Spleen (tissue), 11 donors: ENCODE measurements around the gene KRTAP3-1. TPM values are rescaled to one million over a fixed set of nuclear protein-coding genes. Genes with fewer than 3 reads are reported as not detected.

Source experiments
- DNase-seq: peaks from one replicate; pipeline ENCODE4 v3.0.0-alpha.2; 2020
- H3K27ac ChIP-seq, 8 donors: fragments of 200-600 bp; sonication (generic) in 7 of 8; 1 replicate in 4 of 8; 2 replicates in 4 of 8; pipeline versions ENCODE4 v1.5.0 to v1.8.0; 2016 to 2021; ENCODE audit warnings: inconsistent platforms in 4 of 8, mild to moderate bottlenecking in 4 of 8, moderate library complexity in 1 of 8
- H3K27me3 ChIP-seq, 7 donors: fragments of 200-600 bp; sonication (generic) in 6 of 7; replicated peaks in 1 of 7; 1 replicate in 4 of 7; 2 replicates in 3 of 7; pipeline versions ENCODE4 v1.5.0 to v1.8.0; 2016 to 2021; ENCODE audit warnings: inconsistent platforms in 3 of 7, mild to moderate bottlenecking in 1 of 7
- H3K36me3 ChIP-seq, 6 donors: fragments of 200-600 bp; sonication (generic) in 5 of 6; 1 replicate in 4 of 6; 2 replicates in 2 of 6; pipeline versions ENCODE4 v1.5.0 to v1.8.0; 2016 to 2021; ENCODE audit warnings: inconsistent platforms in 2 of 6
- H3K4me1 ChIP-seq, 6 donors: fragments of 200-600 bp; sonication (generic) in 5 of 6; 1 replicate in 3 of 6; 2 replicates in 3 of 6; pipeline versions ENCODE4 v1.5.0 to v1.8.0; 2016 to 2021; ENCODE audit warnings: inconsistent platforms in 3 of 6
- H3K4me3 ChIP-seq, 8 donors: fragments of 200-600 bp; sonication (generic) in 7 of 8; 1 replicate in 4 of 8; 2 replicates in 4 of 8; pipeline versions ENCODE4 v1.5.0 to v1.8.0; 2016 to 2021; ENCODE audit warnings: inconsistent platforms in 4 of 8, mild to moderate bottlenecking in 4 of 8, moderate library complexity in 2 of 8
- H3K9me3 ChIP-seq, 8 donors: fragments of 200-600 bp; sonication (generic) in 7 of 8; 1 replicate in 4 of 8; 2 replicates in 4 of 8; pipeline versions ENCODE4 v1.5.0 to v1.8.0; 2016 to 2021; ENCODE audit warnings: inconsistent platforms in 4 of 8
- POLR2A ChIP-seq, 3 donors: fragments of 450-650 bp; IDR thresholded peaks; one replicate each; pipeline ENCODE4 v1.5.1; 2017; ENCODE audit warnings: antibody characterized with exemption in 3 of 3, mild to moderate bottlenecking in 1 of 3
- POLR2AphosphoS5 ChIP-seq, 3 donors: sonication (generic); formaldehyde crosslinking; IDR thresholded peaks; one replicate each; pipeline ENCODE4 v1.5.1; 2017; ENCODE audit warnings: antibody characterized with exemption in 3 of 3
- WGBS, 5 donors: extraction: QIAGEN DNeasy Blood & Tissue Kit in 3 of 5; methylation state at CpG; one replicate each; pipeline versions ENCODE4 v1.1.5 to v1.1.7; 2013 to 2018; 5-methylcytosine and 5-hydroxymethylcytosine counted together
- intact Hi-C: fragments of 100-400 bp; cut with DNase I; formaldehyde crosslinking; loops from one replicate; pipeline ENCODE4 v1.15.0; 2023; ENCODE audit warnings: low total_unique reads
- polyA plus RNA-seq, 3 donors: library from polyadenylated mRNA; stranded (reverse); fragments of 200-250 nt; gene quantifications; one replicate each; pipeline ENCODE4 v1.2.1, GENCODE V29; 2013
- total RNA-seq, 7 donors: library from RNA; depleted of rRNA in 3 of 7; stranded (reverse); fragments of >200 nt in 3 of 7; fragmentation: NEBNext Ultra II Directional in 4 of 7; extraction: Animal tissue kit (Norgen Biotek cat#: 25700) in 4 of 7; gene quantifications; one replicate each; pipeline versions ENCODE4 v1.1.0 to v1.2.1, GENCODE V29; 2016 to 2021
- TF ChIP-seq, protein P1 (sequence below), 11 experiments: fragments of 200-600 bp in 7 of 11; fragments of 450-650 bp in 4 of 11; sonication (generic) in 4 of 11; IDR thresholded peaks in 8 of 11; conservative IDR thresholded peaks in 3 of 11; 1 replicate in 7 of 11; 2 replicates in 4 of 11; pipeline versions ENCODE4 v1.4.0 to v1.8.0; 2016 to 2021; ENCODE audit warnings: antibody characterized with exemption in 11 of 11, inconsistent platforms in 4 of 11, mild to moderate bottlenecking in 1 of 11
- donor health status: healthy with polysubstance abuse.
- donor health status: DM: no; HTN: no; CAD: no; lungs with moderate emphysema.
- donor health status: DM: no; HTN: no; CAD: no.
- donor health status: Bipolar disorder and iron deficiency.
- donor health status: healthy.
- donor health status: DM: no; HTN: no; CAD: no.
- donor health status: DM: yes; HTN: yes; CAD: no.

KRTAP3-1 gene
- total and polyA plus RNA-seq, 10 donors, result not detected

DNA sequence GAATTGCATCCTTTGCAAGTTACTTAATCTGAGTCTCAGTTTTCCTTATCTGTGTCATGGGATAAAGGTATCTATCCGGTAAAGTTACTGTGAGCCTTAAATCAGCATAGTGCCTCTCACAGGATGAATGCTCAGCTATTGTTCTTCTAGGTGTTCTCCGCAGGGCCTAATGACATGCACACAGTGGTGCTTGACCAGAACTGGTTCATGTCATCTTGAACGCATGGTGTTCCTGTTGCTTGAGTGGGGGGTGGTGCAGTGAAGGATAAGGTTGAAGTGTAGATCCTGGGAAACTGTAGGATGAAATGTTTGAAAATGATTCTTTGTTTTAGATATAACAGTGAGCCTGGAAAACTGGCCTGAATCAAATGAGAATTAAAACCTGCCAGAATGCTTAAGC is 28.8 kb downstream of the KRTAP3-1 start:
- no peak overlapping the region for H3K27ac ChIP-seq
- H3K36me3 ChIP-seq, result no peaks in the 10 kb centered on the region
- intact Hi-C loops, result no loop called here
- TF ChIP-seq, protein P1, sequence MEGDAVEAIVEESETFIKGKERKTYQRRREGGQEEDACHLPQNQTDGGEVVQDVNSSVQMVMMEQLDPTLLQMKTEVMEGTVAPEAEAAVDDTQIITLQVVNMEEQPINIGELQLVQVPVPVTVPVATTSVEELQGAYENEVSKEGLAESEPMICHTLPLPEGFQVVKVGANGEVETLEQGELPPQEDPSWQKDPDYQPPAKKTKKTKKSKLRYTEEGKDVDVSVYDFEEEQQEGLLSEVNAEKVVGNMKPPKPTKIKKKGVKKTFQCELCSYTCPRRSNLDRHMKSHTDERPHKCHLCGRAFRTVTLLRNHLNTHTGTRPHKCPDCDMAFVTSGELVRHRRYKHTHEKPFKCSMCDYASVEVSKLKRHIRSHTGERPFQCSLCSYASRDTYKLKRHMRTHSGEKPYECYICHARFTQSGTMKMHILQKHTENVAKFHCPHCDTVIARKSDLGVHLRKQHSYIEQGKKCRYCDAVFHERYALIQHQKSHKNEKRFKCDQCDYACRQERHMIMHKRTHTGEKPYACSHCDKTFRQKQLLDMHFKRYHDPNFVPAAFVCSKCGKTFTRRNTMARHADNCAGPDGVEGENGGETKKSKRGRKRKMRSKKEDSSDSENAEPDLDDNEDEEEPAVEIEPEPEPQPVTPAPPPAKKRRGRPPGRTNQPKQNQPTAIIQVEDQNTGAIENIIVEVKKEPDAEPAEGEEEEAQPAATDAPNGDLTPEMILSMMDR (IDR thresholded peaks at IDR 0.05 in 8 of 11, conservative IDR thresholded peaks at IDR 0.05 in 3 of 11), result no peak
- no peak for TF ChIP-seq POLR2A (IDR thresholded peaks at IDR 0.05)
- TF ChIP-seq POLR2AphosphoS5 (IDR thresholded peaks at IDR 0.05), result no peak
- no peaks in the 10 kb centered on the region for H3K9me3 ChIP-seq
- H3K4me1 ChIP-seq, result no peaks in the 10 kb centered on the region
- H3K27me3 ChIP-seq, result peaks cover 0 to 29% (median 0%) of the 10 kb centered on the region in 7 donors
- no peak overlapping the region for H3K4me3 ChIP-seq
- DNase-seq, result no peak
- 88 to 96% (median 93%) methylated on average over 3 of the region's 3 CpGs for WGBS, 5 donors

DNA sequence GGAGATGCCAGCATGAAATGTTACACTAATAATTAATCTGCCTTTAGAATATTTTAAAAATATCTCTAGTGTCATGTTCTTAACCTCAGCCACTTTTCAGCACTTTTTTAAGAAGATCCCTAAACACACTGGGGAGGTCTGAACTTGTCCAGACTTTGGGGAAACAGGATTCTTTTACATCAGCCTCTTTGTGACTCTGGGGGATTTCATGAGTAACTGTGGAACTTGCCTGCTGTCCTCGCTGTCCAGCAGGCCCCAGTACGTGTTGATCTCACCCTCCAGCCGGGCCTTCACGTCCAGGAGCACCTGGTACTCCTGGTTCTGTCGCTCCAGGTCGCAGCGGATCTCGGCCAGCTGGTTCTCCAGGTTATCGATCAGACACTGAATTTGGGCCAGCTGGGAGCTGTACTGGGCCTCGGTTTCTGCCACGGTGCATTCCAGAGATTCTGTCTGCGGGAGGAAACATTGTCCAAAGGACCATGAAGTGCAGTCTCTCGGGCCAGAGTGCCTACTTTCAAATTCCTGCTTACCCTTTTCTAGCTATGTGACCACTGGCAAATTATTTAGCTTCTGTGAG is 30.3 kb downstream of the KRTAP3-1 start:
- WGBS, 5 donors, result 84 to 92% (median 88%) methylated on average over 13 of the region's 13 CpGs
- no peaks in the 10 kb centered on the region for H3K36me3 ChIP-seq
- DNase-seq, result no peak

DNA sequence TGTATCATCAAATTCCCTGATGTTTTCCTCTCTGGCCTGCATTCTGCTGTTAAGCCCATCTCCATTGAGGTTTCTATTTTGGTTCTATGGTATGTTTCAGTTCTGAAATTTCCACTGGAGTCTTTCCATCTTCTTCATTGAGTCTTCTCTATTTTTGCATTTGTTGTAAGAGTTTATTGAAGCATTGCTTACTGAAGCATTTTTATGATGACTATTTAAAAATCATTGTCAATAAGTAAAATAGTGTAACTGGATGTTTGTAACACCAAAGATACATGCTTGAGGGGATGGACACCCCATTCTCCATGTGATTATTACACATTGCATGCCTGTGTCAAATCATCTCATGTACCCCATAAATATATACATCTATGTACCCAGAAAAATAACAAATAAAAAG is 33.4 kb downstream of the KRTAP3-1 start:
- intact Hi-C loops, result no loop called here
- H3K4me1 ChIP-seq, result no peaks in the 10 kb centered on the region
- DNase-seq, result no peak
- H3K36me3 ChIP-seq, result no peaks in the 10 kb centered on the region
- no peak overlapping the region for H3K4me3 ChIP-seq
- peaks cover 0 to 17% (median 0%) of the 10 kb centered on the region in 7 donors for H3K27me3 ChIP-seq
- no peaks in the 10 kb centered on the region for H3K9me3 ChIP-seq
- no peak for TF ChIP-seq POLR2AphosphoS5 (IDR thresholded peaks at IDR 0.05)
- TF ChIP-seq POLR2A (IDR thresholded peaks at IDR 0.05), result no peak
- TF ChIP-seq, protein P1 (IDR thresholded peaks at IDR 0.05 in 8 of 11, conservative IDR thresholded peaks at IDR 0.05 in 3 of 11), result no peak
- no peak overlapping the region for H3K27ac ChIP-seq

More for the DNA sequence above, 30.3 kb downstream of the KRTAP3-1 start:
- intact Hi-C loops, result no loop called here
- no peak overlapping the region for H3K4me3 ChIP-seq
- H3K4me1 ChIP-seq, result no peaks in the 10 kb centered on the region
- H3K9me3 ChIP-seq, result no peaks in the 10 kb centered on the region
- H3K27ac ChIP-seq, result no peak overlapping the region
- peaks cover 0 to 24% (median 0%) of the 10 kb centered on the region in 7 donors for H3K27me3 ChIP-seq
- TF ChIP-seq, protein P1 (IDR thresholded peaks at IDR 0.05 in 8 of 11, conservative IDR thresholded peaks at IDR 0.05 in 3 of 11), result no peak
- no peak for TF ChIP-seq POLR2A (IDR thresholded peaks at IDR 0.05)
- TF ChIP-seq POLR2AphosphoS5 (IDR thresholded peaks at IDR 0.05), result no peak

DNA sequence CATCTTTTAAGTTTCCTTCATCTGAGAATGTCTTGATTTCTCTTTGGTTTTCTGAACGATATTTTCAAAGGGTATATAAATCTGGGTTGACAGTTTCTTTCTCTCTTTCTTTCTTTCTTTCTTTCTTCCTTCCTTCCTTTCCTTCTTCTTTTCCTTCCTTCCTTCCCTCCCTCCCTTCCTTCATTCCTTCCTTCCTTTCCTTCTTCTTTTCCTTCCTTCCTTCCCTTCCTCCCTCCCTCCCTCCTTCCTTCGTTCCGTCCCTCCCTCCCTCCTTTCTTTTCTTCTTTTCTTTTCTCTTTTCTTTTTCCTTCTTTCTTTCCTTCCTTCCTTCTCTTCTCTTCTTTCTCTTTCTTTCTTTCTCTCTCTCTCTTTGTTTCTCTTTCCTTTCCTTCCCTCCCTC is 34.6 kb downstream of the KRTAP3-1 start:
- Histone ChIP-seq H3K27ac (no peak overlapping the region), H3K36me3 (no peaks in the 10 kb centered on the region), H3K4me1 (no peaks in the 10 kb centered on the region), H3K27me3 (peaks cover 0 to 17% (median 0%) of the 10 kb centered on the region in 7 donors), H3K9me3 (no peaks in the 10 kb centered on the region), H3K4me3 (no peak overlapping the region)
- DNase-seq, result no peak
- intact Hi-C loops, result no loop called here
- no peak for TF ChIP-seq POLR2AphosphoS5 (IDR thresholded peaks at IDR 0.05)
- no peak for TF ChIP-seq POLR2A (IDR thresholded peaks at IDR 0.05)
- TF ChIP-seq, protein P1 (IDR thresholded peaks at IDR 0.05 in 8 of 11, conservative IDR thresholded peaks at IDR 0.05 in 3 of 11), result no peak
- WGBS, 5 donors, result 74 to 91% (median 88%) methylated on average over 3 of the region's 3 CpGs
